HG03108 (cell line): ENCODE data around the gene SLC46A2.

Experiments used
- ATAC-seq: cut with Tn5 transposase; IDR thresholded peaks from one replicate; pipeline ENCODE4 v1.9.1; 2021; ENCODE audit warnings: moderate library complexity; ENCODE audit not compliant: unreplicated experiment

SLC46A2 gene

DNA sequence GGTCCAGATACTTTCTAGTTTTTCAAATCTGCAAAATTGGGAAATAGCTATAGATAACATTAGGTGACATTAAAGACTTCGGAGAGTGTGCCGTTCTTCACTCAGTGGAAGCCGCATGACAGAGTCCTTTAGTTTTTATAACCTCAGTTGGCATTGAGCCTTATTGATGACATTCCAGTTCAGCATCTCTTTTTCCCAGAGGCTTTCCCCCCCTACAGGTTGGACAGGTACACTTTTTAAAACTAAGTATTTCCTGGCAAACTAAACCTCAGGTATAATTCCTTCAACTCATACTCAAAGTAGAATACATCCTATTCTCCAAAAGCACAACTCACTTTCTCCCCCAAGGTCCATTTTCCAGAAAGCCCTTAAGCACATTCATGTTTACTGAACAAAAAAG, 58.7 kb downstream of the SLC46A2 start:
- ATAC-seq, result no peak

DNA sequence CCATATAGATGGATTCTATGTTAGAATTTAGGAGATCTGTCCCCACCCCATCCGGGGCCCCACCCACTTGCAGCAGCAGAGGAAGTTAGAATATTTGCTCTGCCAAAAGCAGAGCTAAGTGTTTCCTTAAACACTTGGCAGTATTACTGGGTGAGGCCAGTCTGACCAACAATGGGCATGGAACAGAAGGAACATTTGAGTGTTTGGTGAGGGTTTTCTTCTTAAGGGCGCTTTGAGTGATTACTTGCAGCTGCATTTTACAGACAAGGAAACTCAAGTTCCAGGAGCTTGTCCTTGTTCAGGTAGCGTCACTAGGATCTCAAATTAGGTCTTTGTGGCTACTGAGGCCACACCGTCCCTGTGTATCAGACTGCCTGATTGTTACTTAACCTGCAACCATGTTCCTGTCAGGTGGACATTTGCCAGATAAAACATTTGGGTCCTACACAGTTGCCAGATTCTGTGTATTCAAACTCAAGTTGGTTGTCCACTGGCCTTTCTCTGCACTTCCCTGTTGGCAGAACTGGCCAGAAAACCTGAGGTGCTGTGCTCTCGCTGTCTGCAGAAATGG, 59.3 kb downstream of the SLC46A2 start:
- ATAC-seq, result no peak
